ENCODE data around the gene PAM. TPM values are rescaled to one million over a fixed set of nuclear protein-coding genes. Genes with fewer than 3 reads are reported as not detected.
A peak's percentile ranks its signal among the peaks of the same experiment; 100 is the strongest.

PAM gene
- total RNA-seq, 1 experiment from 2014 or later, result 190 TPM

DNA sequence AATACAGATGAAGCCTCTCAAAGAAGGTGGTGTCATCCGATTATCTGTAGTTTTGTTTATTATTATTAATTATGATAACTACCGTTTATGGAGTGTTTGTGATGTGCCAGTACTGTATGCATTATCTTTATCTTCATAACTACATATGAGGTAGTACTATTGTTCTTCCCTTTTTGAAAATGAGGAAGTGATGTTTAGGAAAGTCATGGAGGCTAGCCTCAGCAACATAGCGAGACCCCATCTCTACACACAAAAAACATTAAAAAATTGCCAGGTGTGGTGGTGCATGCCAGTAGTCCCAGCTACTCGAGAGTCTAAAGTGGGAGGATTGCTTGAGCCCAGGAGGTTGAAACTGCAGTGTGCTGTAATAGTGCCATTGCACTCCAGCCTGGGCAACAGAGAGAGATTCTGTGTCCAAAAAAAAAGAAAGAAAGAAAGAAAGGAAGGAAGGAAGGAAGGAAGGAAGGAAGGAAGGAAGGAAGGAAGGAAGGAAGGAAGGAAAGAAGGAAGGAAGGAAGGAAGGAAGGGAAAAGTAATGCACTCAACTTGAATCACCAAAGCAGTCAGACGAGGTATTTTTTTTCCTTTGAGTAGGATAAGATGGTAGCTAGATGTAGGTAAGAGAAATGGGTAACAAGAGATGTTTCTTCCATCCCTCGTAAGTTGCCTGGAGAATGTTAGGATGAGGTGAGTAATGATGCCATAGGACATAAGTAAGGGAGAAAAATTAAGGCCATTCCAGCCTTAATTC lies 47.8 kb downstream of the PAM start:
- POLR2A ChIA-PET (ENCODE audit: low non-redundant PET), result no interaction called here

DNA sequence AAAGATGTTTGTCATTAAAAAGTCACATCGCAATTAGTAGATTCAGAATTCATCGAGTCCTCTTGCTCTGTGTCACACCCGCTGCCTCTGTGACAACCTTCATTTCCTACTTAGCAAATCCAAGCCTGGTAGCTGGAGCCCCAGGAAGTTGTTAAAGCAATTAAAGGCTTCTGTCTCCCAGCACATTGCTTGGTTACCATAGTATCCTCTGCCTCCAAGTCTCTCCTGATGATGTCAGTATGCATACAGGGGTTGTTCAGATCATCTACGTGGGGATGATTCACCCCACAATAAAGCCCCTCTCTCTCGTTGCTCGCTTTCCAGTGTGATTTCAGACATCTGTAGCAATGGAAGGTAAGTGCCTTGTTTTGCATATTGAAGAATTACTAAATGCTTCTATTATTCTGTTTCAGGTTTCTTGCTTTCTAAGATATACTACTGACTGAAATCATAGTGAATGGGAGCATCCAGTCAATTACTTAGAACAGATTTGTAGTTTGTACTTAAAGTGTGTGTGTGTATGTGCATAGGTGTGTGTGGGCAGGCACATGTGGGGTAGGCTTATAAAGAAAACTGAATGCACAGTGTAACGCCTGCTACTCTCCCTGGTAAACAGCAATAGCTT lies 52.9 kb downstream of the PAM start:
- BruUV-seq (replicated peaks), result no TSS peak

More for the DNA sequence above, 47.8 kb downstream of the PAM start:
- no TSS peak for BruUV-seq (replicated peaks)
- H3K27me3 ChIP-seq (replicated peaks; ENCODE audit: insufficient read depth, low read depth, low read length, poor library complexity), result no peaks in the 10 kb centered on the region
- H3K4me1 ChIP-seq (ENCODE audit: insufficient read depth, low read length, poor library complexity, severe bottlenecking), result peaks cover 63% of the 10 kb centered on the region
- TF ChIP-seq, protein P1, sequence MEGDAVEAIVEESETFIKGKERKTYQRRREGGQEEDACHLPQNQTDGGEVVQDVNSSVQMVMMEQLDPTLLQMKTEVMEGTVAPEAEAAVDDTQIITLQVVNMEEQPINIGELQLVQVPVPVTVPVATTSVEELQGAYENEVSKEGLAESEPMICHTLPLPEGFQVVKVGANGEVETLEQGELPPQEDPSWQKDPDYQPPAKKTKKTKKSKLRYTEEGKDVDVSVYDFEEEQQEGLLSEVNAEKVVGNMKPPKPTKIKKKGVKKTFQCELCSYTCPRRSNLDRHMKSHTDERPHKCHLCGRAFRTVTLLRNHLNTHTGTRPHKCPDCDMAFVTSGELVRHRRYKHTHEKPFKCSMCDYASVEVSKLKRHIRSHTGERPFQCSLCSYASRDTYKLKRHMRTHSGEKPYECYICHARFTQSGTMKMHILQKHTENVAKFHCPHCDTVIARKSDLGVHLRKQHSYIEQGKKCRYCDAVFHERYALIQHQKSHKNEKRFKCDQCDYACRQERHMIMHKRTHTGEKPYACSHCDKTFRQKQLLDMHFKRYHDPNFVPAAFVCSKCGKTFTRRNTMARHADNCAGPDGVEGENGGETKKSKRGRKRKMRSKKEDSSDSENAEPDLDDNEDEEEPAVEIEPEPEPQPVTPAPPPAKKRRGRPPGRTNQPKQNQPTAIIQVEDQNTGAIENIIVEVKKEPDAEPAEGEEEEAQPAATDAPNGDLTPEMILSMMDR (conservative IDR thresholded peaks at IDR 0.05; ENCODE audit: low read depth, low read length), result no peak
- no peak for TF ChIP-seq EZH2 (IDR thresholded peaks at IDR 0.05; ENCODE audit: borderline replicate concordance, low read depth, low read length, poor library complexity, severe bottlenecking)
- H3K36me3 ChIP-seq (ENCODE audit: insufficient read depth, low read length, poor library complexity, severe bottlenecking), result no peaks in the 10 kb centered on the region
- H3K27ac ChIP-seq (ENCODE audit: low read depth, low read length, poor library complexity, severe bottlenecking), result peak overlapping the region; percentile 65
- no peak overlapping the region for H3K4me3 ChIP-seq (ENCODE audit: low read depth, low read length, poor library complexity, severe bottlenecking)
- CTCF ChIA-PET, result interaction anchor here (0.7 kb wide), 1 partner anchor 337 kb away, joined by 3 read pairs; no protein-coding TSS in a partner anchor
- intact Hi-C loops (cut with micrococcal nuclease; ENCODE audit: unreplicated experiment), result no loop called here
- DNase-seq (ENCODE audit: low spot score), result peak; percentile 65
- H3K9me3 ChIP-seq (ENCODE audit: low read depth, low read length, poor library complexity, severe bottlenecking), result no peaks in the 10 kb centered on the region

DNA sequence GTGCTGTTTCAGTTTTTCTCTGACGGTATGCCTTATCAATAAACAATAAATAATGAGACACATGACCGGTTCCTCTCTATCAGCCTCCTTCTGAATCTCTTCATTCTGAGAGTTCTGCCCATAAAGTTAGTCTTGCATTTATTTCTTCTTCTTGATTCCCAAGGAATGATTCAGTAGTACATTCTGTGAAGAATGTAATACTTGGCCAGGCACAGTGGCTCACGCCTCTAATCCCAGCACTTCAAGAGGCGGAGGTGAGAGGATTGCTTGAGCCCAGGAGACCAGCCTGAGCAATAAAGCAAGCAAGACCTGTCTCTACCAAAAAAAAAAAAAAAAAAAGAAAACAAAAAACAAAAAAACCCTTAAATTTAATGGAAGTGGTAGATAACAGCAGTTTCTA lies 53.9 kb downstream of the PAM start:
- POLR2A ChIA-PET (ENCODE audit: low non-redundant PET), result no interaction called here
- intact Hi-C loops (cut with micrococcal nuclease; ENCODE audit: unreplicated experiment), result loop anchor here (5.0 kb wide), 1 partner anchor 58 kb away; no protein-coding TSS in a partner anchor

More for the DNA sequence above, 52.9 kb downstream of the PAM start:
- DNase-seq (ENCODE audit: low spot score), result peak; percentile 95
- Histone ChIP-seq H3K4me1 (ENCODE audit: insufficient read depth, low read length, poor library complexity, severe bottlenecking) (peaks cover 39% of the 10 kb centered on the region), H3K27ac (ENCODE audit: low read depth, low read length, poor library complexity, severe bottlenecking) (peak overlapping the region; percentile 53), H3K36me3 (ENCODE audit: insufficient read depth, low read length, poor library complexity, severe bottlenecking) (no peaks in the 10 kb centered on the region), H3K4me3 (ENCODE audit: low read depth, low read length, poor library complexity, severe bottlenecking) (peak overlapping the region; percentile 36), H3K9me3 (ENCODE audit: low read depth, low read length, poor library complexity, severe bottlenecking) (no peaks in the 10 kb centered on the region), H3K27me3 (replicated peaks; ENCODE audit: insufficient read depth, low read depth, low read length, poor library complexity) (no peaks in the 10 kb centered on the region)
- ChIA-PET CTCF (no interaction called here), POLR2A (ENCODE audit: low non-redundant PET) (no interaction called here)
- TF ChIP-seq, protein P1 (conservative IDR thresholded peaks at IDR 0.05; ENCODE audit: low read depth, low read length), result no peak
- TF ChIP-seq EZH2 (IDR thresholded peaks at IDR 0.05; ENCODE audit: borderline replicate concordance, low read depth, low read length, poor library complexity, severe bottlenecking), result no peak
- intact Hi-C loops (cut with micrococcal nuclease; ENCODE audit: unreplicated experiment), result loop anchor here (5.0 kb wide), 1 partner anchor 59 kb away; no protein-coding TSS in a partner anchor

More for the DNA sequence above, 53.9 kb downstream of the PAM start:
- BruUV-seq (replicated peaks), result no TSS peak
- H3K36me3 ChIP-seq (ENCODE audit: insufficient read depth, low read length, poor library complexity, severe bottlenecking), result no peaks in the 10 kb centered on the region
- no peak for DNase-seq (ENCODE audit: low spot score)
- no peaks in the 10 kb centered on the region for H3K9me3 ChIP-seq (ENCODE audit: low read depth, low read length, poor library complexity, severe bottlenecking)
- CTCF ChIA-PET, result no interaction called here
- H3K27ac ChIP-seq (ENCODE audit: low read depth, low read length, poor library complexity, severe bottlenecking), result peak overlapping the region; percentile 40
- TF ChIP-seq, protein P1 (conservative IDR thresholded peaks at IDR 0.05; ENCODE audit: low read depth, low read length), result no peak
- TF ChIP-seq EZH2 (IDR thresholded peaks at IDR 0.05; ENCODE audit: borderline replicate concordance, low read depth, low read length, poor library complexity, severe bottlenecking), result no peak
- no peaks in the 10 kb centered on the region for H3K27me3 ChIP-seq (replicated peaks; ENCODE audit: insufficient read depth, low read depth, low read length, poor library complexity)
- peak overlapping the region; percentile 36 for H3K4me3 ChIP-seq (ENCODE audit: low read depth, low read length, poor library complexity, severe bottlenecking)
- peaks cover 44% of the 10 kb centered on the region for H3K4me1 ChIP-seq (ENCODE audit: insufficient read depth, low read length, poor library complexity, severe bottlenecking)

Measured in A673 (cell line).